ENCODE measurements around the gene PDE1A.

PDE1A gene

GRCh38 chr2:182133195-182133891 lies 293.5 kb downstream of the PDE1A start:
- H3K9ac ChIP-seq (ENCODE audit: low read depth in 1 of 2, low read length in 2 of 2) = no peak overlapping the region
- H3K27me3 ChIP-seq (ENCODE audit: control insufficient read depth in 1 of 2, insufficient read depth in 2 of 2, low read length in 2 of 2) = no peaks in the 10 kb centered on the region
- H3K4me3 ChIP-seq (ENCODE audit: low read depth in 1 of 2, low read length in 2 of 2) = no peak overlapping the region
- no peaks in the 10 kb centered on the region for H3K4me1 ChIP-seq (ENCODE audit: control insufficient read depth in 1 of 2, insufficient read depth in 2 of 2, low read length in 2 of 2)
- H3K36me3 ChIP-seq (ENCODE audit: control insufficient read depth in 1 of 2, insufficient read depth in 2 of 2, low read length in 2 of 2) = no peaks in the 10 kb centered on the region
- H3K9me3 ChIP-seq (ENCODE audit: control insufficient read depth in 1 of 2, low read length in 2 of 2) = no peaks in the 10 kb centered on the region
- no peak overlapping the region for H3K27ac ChIP-seq (ENCODE audit: low read depth, low read length)

- H3K27ac ChIP-seq (ENCODE audit: low read depth, low read length) = no peak overlapping the region
- no peaks in the 10 kb centered on the region for H3K36me3 ChIP-seq (ENCODE audit: control insufficient read depth in 1 of 2, insufficient read depth in 2 of 2, low read length in 2 of 2)
- H3K4me3 ChIP-seq (ENCODE audit: low read depth in 1 of 2, low read length in 2 of 2) = no peak overlapping the region
- no peaks in the 10 kb centered on the region for H3K9me3 ChIP-seq (ENCODE audit: control insufficient read depth in 1 of 2, low read length in 2 of 2)
- no peak overlapping the region for H3K9ac ChIP-seq (ENCODE audit: low read depth in 1 of 2, low read length in 2 of 2)
- no peaks in the 10 kb centered on the region for H3K4me1 ChIP-seq (ENCODE audit: control insufficient read depth in 1 of 2, insufficient read depth in 2 of 2, low read length in 2 of 2)
- H3K27me3 ChIP-seq (ENCODE audit: control insufficient read depth in 1 of 2, insufficient read depth in 2 of 2, low read length in 2 of 2) = no peaks in the 10 kb centered on the region
These were observed 294.2 kb downstream of the PDE1A start for GRCh38 chr2:182132605-182133004.

- Histone ChIP-seq H3K36me3 (ENCODE audit: control insufficient read depth in 1 of 2, insufficient read depth in 2 of 2, low read length in 2 of 2) (no peaks in the 10 kb centered on the region), H3K4me3 (ENCODE audit: low read depth in 1 of 2, low read length in 2 of 2) (no peak overlapping the region), H3K9ac (ENCODE audit: low read depth in 1 of 2, low read length in 2 of 2) (no peak overlapping the region), H3K27ac (ENCODE audit: low read depth, low read length) (no peak overlapping the region), H3K9me3 (ENCODE audit: control insufficient read depth in 1 of 2, low read length in 2 of 2) (no peaks in the 10 kb centered on the region), H3K4me1 (ENCODE audit: control insufficient read depth in 1 of 2, insufficient read depth in 2 of 2, low read length in 2 of 2) (no peaks in the 10 kb centered on the region), H3K27me3 (ENCODE audit: control insufficient read depth in 1 of 2, insufficient read depth in 2 of 2, low read length in 2 of 2) (no peaks in the 10 kb centered on the region)
These were observed 297.8 kb downstream of the PDE1A start for GRCh38 chr2:182128821-182129707.

DNA sequence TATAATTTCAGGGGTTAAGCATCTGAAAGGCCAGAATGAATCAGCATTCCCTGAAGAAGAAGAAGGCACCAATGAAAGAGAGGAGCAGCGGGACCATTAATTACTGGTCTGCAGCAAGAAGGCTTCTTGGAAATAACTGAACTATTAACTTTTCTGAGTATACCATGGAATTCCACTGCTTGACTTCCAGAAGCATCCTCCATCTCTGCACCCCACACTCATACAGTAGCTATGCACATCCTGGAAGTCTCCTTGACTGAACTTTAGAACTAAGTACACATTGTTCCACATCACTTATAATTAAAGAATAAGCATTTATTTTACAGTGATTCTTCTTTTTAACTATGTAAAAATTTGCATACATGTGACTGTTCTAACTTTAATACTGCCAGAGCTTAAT lies 309.6 kb downstream of the PDE1A start:
- Histone ChIP-seq H3K9ac (ENCODE audit: low read depth in 1 of 2, low read length in 2 of 2) (no peak overlapping the region), H3K36me3 (ENCODE audit: control insufficient read depth in 1 of 2, insufficient read depth in 2 of 2, low read length in 2 of 2) (no peaks in the 10 kb centered on the region), H3K4me1 (ENCODE audit: control insufficient read depth in 1 of 2, insufficient read depth in 2 of 2, low read length in 2 of 2) (no peaks in the 10 kb centered on the region), H3K9me3 (ENCODE audit: control insufficient read depth in 1 of 2, low read length in 2 of 2) (no peaks in the 10 kb centered on the region), H3K27me3 (ENCODE audit: control insufficient read depth in 1 of 2, insufficient read depth in 2 of 2, low read length in 2 of 2) (no peaks in the 10 kb centered on the region), H3K4me3 (ENCODE audit: low read depth in 1 of 2, low read length in 2 of 2) (no peak overlapping the region), H3K27ac (ENCODE audit: low read depth, low read length) (no peak overlapping the region)

DNA sequence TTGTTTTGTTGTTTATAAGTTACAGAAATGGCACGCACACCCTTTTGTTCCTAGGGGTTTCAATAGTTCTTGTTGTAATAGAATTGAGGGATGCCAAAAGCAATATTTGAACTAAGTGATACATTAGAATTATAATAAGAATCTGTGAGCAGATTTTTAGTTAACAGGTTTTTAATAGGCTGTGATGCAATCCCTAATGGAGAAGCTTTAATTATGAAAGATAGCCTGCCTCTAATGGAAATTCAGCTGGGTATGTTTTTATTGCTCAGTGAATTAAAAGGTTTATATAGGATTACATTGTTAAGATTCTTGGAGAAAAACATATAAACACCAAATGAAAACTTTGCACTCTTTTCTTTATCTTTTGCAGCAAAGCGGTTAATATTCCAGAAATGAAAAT lies 310.1 kb downstream of the PDE1A start:
- Histone ChIP-seq H3K9ac (ENCODE audit: low read depth in 1 of 2, low read length in 2 of 2) (no peak overlapping the region), H3K36me3 (ENCODE audit: control insufficient read depth in 1 of 2, insufficient read depth in 2 of 2, low read length in 2 of 2) (no peaks in the 10 kb centered on the region), H3K4me1 (ENCODE audit: control insufficient read depth in 1 of 2, insufficient read depth in 2 of 2, low read length in 2 of 2) (no peaks in the 10 kb centered on the region), H3K9me3 (ENCODE audit: control insufficient read depth in 1 of 2, low read length in 2 of 2) (no peaks in the 10 kb centered on the region), H3K4me3 (ENCODE audit: low read depth in 1 of 2, low read length in 2 of 2) (no peak overlapping the region), H3K27ac (ENCODE audit: low read depth, low read length) (no peak overlapping the region), H3K27me3 (ENCODE audit: control insufficient read depth in 1 of 2, insufficient read depth in 2 of 2, low read length in 2 of 2) (no peaks in the 10 kb centered on the region)

- H3K36me3 ChIP-seq (ENCODE audit: control insufficient read depth in 1 of 2, insufficient read depth in 2 of 2, low read length in 2 of 2) = no peaks in the 10 kb centered on the region
- H3K9me3 ChIP-seq (ENCODE audit: control insufficient read depth in 1 of 2, low read length in 2 of 2) = no peaks in the 10 kb centered on the region
- no peaks in the 10 kb centered on the region for H3K27me3 ChIP-seq (ENCODE audit: control insufficient read depth in 1 of 2, insufficient read depth in 2 of 2, low read length in 2 of 2)
- no peak overlapping the region for H3K27ac ChIP-seq (ENCODE audit: low read depth, low read length)
- H3K4me3 ChIP-seq (ENCODE audit: low read depth in 1 of 2, low read length in 2 of 2) = no peak overlapping the region
- no peak overlapping the region for H3K9ac ChIP-seq (ENCODE audit: low read depth in 1 of 2, low read length in 2 of 2)
- no peaks in the 10 kb centered on the region for H3K4me1 ChIP-seq (ENCODE audit: control insufficient read depth in 1 of 2, insufficient read depth in 2 of 2, low read length in 2 of 2)
These were observed 311.6 kb downstream of the PDE1A start for GRCh38 chr2:182115258-182115657.

DNA sequence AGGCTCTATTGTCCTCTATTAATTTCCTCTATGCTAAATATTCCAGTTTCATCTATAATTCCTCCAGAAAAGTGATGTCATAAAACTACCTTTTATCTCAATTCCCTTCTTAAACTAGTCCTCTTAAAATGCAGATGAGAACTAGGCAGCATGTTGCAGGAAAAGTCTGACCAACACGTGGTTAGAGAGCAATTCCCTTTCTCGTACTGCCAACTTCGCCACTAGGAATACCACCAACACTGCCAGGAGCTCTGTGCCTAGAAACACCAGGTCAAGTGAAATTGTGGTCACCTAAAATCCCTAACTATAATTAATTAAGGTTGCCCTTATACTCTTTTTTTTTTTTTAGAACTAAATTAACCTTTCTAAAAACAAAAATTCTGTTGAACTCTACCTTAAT lies 313.5 kb downstream of the PDE1A start:
- Histone ChIP-seq H3K4me1 (ENCODE audit: control insufficient read depth in 1 of 2, insufficient read depth in 2 of 2, low read length in 2 of 2) (no peaks in the 10 kb centered on the region), H3K4me3 (ENCODE audit: low read depth in 1 of 2, low read length in 2 of 2) (no peak overlapping the region), H3K9ac (ENCODE audit: low read depth in 1 of 2, low read length in 2 of 2) (no peak overlapping the region), H3K9me3 (ENCODE audit: control insufficient read depth in 1 of 2, low read length in 2 of 2) (no peaks in the 10 kb centered on the region), H3K27me3 (ENCODE audit: control insufficient read depth in 1 of 2, insufficient read depth in 2 of 2, low read length in 2 of 2) (no peaks in the 10 kb centered on the region), H3K27ac (ENCODE audit: low read depth, low read length) (no peak overlapping the region), H3K36me3 (ENCODE audit: control insufficient read depth in 1 of 2, insufficient read depth in 2 of 2, low read length in 2 of 2) (no peaks in the 10 kb centered on the region)

DNA sequence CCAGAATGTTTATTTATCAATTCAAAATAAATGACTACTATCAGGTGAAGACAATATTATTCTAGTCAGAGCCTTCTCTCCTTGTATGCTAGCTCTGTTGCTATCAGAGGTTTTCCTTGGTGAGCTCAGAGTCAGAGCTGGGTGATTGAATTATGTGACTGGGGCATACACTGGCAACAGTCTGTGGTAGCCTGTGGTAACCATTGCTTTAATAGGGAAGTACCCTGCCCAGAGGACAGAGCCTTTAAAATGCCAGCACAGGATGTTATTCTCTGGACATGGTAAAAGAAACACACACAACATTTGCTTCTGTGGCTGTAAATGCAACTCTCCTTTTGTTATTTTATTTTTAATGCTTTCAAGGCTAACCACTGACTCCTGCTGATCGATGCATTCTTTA lies 316.5 kb downstream of the PDE1A start:
- Histone ChIP-seq H3K27ac (ENCODE audit: low read depth, low read length) (no peak overlapping the region), H3K4me1 (ENCODE audit: control insufficient read depth in 1 of 2, insufficient read depth in 2 of 2, low read length in 2 of 2) (no peaks in the 10 kb centered on the region), H3K4me3 (ENCODE audit: low read depth in 1 of 2, low read length in 2 of 2) (no peak overlapping the region), H3K36me3 (ENCODE audit: control insufficient read depth in 1 of 2, insufficient read depth in 2 of 2, low read length in 2 of 2) (no peaks in the 10 kb centered on the region), H3K27me3 (ENCODE audit: control insufficient read depth in 1 of 2, insufficient read depth in 2 of 2, low read length in 2 of 2) (no peaks in the 10 kb centered on the region), H3K9me3 (ENCODE audit: control insufficient read depth in 1 of 2, low read length in 2 of 2) (no peaks in the 10 kb centered on the region), H3K9ac (ENCODE audit: low read depth in 1 of 2, low read length in 2 of 2) (no peak overlapping the region)

DNA sequence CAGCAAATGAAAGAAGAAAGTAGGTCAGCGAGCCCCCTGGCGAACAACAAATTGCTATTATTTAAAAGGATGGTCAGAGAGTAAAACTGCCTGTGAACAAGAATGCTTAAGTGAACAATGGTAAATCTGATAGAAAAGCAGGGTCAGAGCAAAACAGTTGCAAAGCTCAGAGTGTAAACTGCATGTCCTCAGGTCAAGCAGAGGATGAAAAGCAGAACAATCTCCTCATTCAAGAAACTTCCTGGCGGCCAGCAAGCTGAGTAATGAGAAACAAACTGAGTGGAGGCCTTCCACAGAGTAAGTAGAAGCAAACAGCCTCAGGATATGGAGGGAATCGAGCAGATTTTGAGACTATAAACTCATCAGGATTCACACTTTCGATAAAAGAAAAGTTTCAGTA lies 323.3 kb downstream of the PDE1A start:
- Histone ChIP-seq H3K27ac (ENCODE audit: low read depth, low read length) (no peak overlapping the region), H3K36me3 (ENCODE audit: control insufficient read depth in 1 of 2, insufficient read depth in 2 of 2, low read length in 2 of 2) (no peaks in the 10 kb centered on the region), H3K27me3 (ENCODE audit: control insufficient read depth in 1 of 2, insufficient read depth in 2 of 2, low read length in 2 of 2) (no peaks in the 10 kb centered on the region), H3K4me3 (ENCODE audit: low read depth in 1 of 2, low read length in 2 of 2) (no peak overlapping the region), H3K4me1 (ENCODE audit: control insufficient read depth in 1 of 2, insufficient read depth in 2 of 2, low read length in 2 of 2) (no peaks in the 10 kb centered on the region), H3K9ac (ENCODE audit: low read depth in 1 of 2, low read length in 2 of 2) (no peak overlapping the region), H3K9me3 (ENCODE audit: control insufficient read depth in 1 of 2, low read length in 2 of 2) (no peaks in the 10 kb centered on the region)

DNA sequence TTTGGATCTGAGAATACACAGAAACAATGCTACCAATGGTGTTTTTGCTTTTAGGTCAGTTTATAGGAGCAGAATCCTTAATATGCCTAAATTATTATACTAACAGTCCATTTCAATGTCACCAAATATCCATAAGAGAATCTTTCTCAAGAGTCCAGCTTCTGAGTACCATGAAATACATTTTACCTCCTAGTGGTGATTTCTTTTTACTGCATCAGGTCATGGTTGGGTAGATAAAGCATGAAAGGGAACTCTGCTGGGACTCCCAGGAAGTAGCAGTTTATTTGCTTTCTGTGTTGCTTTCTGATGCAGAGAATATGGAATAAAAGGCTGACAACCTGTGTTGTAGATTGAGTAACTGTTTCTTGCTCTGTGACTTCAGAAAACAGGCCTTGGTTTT lies 325.6 kb downstream of the PDE1A start:
- no peak overlapping the region for H3K27ac ChIP-seq (ENCODE audit: low read depth, low read length)
- H3K9me3 ChIP-seq (ENCODE audit: control insufficient read depth in 1 of 2, low read length in 2 of 2) = no peaks in the 10 kb centered on the region
- H3K4me3 ChIP-seq (ENCODE audit: low read depth in 1 of 2, low read length in 2 of 2) = no peak overlapping the region
- H3K9ac ChIP-seq (ENCODE audit: low read depth in 1 of 2, low read length in 2 of 2) = no peak overlapping the region
- H3K27me3 ChIP-seq (ENCODE audit: control insufficient read depth in 1 of 2, insufficient read depth in 2 of 2, low read length in 2 of 2) = no peaks in the 10 kb centered on the region
- no peaks in the 10 kb centered on the region for H3K4me1 ChIP-seq (ENCODE audit: control insufficient read depth in 1 of 2, insufficient read depth in 2 of 2, low read length in 2 of 2)
- H3K36me3 ChIP-seq (ENCODE audit: control insufficient read depth in 1 of 2, insufficient read depth in 2 of 2, low read length in 2 of 2) = no peaks in the 10 kb centered on the region
